ENCODE results near the gene LIFR. TPM values are rescaled to one million over a fixed set of nuclear protein-coding genes. Genes with fewer than 3 reads are reported as not detected.

The LIFR gene
- total RNA-seq, 1 experiment from 2014 or later: 22.0 TPM

DNA sequence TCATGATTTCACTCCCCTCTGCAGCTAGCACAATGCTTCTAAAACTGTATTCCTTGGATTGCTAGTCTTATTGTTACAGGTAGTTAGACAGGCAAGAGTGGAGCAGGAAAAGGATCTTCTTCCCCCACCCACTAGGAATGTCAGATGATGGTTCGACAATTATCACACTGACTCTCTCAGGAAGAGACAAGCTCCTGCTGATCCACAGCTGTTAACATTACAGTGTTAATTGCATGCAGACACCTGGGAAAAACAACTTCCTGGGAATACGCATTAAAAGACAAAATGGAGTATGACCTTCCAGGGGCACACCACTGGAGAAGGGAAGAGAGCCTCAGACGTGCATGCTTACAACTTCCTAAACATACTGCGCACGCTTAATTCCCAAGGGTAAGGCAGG, 46.2 kb upstream of the LIFR start:
- Histone ChIP-seq H3K27ac (peak overlapping the region; percentile 0; the same call in 1 of the 2 replicates), H3K4me2 (no peak overlapping the region), H3K36me3 (ENCODE audit: low read depth) (no peaks in the 10 kb centered on the region), H3K4me1 (replicated peaks; ENCODE audit: insufficient read depth) (peaks cover 59% of the 10 kb centered on the region), H3K4me3 (no peak overlapping the region), H4K20me1 (ENCODE audit: insufficient read depth) (no peaks in the 10 kb centered on the region), H3K9me2 (ENCODE audit: insufficient read depth) (no peaks in the 10 kb centered on the region), H3K9me3 (ENCODE audit: insufficient read depth, low read depth) (peaks cover 5% of the 10 kb centered on the region; the same call in 1 of the 2 replicates), H3K79me2 (ENCODE audit: low read depth) (no peaks in the 10 kb centered on the region), H2AFZ (no peak overlapping the region), H3K27me3 (ENCODE audit: insufficient read depth, low read depth) (no peaks in the 10 kb centered on the region), H3F3A (ENCODE audit: insufficient read depth, low read depth) (peaks cover 34% of the 10 kb centered on the region)
- BruUV-seq (replicated peaks): no TSS peak
- CTCF ChIA-PET: no interaction called here
- POLR2A ChIA-PET (ENCODE audit: unreplicated experiment): no interaction called here
- no peak for TF ChIP-seq EZH2 (IDR thresholded peaks at IDR 0.05; ENCODE audit: low read depth)
- TF ChIP-seq, protein P1, sequence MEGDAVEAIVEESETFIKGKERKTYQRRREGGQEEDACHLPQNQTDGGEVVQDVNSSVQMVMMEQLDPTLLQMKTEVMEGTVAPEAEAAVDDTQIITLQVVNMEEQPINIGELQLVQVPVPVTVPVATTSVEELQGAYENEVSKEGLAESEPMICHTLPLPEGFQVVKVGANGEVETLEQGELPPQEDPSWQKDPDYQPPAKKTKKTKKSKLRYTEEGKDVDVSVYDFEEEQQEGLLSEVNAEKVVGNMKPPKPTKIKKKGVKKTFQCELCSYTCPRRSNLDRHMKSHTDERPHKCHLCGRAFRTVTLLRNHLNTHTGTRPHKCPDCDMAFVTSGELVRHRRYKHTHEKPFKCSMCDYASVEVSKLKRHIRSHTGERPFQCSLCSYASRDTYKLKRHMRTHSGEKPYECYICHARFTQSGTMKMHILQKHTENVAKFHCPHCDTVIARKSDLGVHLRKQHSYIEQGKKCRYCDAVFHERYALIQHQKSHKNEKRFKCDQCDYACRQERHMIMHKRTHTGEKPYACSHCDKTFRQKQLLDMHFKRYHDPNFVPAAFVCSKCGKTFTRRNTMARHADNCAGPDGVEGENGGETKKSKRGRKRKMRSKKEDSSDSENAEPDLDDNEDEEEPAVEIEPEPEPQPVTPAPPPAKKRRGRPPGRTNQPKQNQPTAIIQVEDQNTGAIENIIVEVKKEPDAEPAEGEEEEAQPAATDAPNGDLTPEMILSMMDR (conservative IDR thresholded peaks at IDR 0.05): no peak
- intact Hi-C loops (cut with micrococcal nuclease; ENCODE audit: unreplicated experiment): no loop called here
- DNase-seq: no peak

DNA sequence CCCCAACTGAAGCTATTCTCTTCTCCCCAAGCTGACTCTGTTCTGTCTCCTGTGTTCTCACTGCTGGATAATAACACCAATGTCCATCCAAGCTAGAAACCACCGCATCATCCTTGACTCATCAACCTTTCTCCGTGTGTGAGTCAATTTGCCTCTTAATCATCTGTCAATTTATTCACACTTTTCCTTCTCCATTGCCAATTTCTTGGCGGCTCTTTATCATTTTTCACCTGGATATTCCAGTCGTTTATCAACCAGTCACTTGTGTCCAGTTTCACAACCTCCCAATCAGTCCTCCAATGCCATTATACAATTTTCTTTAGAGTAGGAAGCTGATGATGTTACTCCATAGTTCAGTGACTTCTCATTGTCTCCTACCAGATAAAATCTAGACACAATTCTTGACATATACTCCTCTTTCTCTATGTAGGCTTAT, 45.4 kb upstream of the LIFR start:
- Histone ChIP-seq H3F3A (ENCODE audit: insufficient read depth, low read depth) (peaks cover 27% of the 10 kb centered on the region), H3K79me2 (ENCODE audit: low read depth) (no peaks in the 10 kb centered on the region), H3K4me1 (replicated peaks; ENCODE audit: insufficient read depth) (peaks cover 56% of the 10 kb centered on the region), H3K27me3 (ENCODE audit: insufficient read depth, low read depth) (no peaks in the 10 kb centered on the region), H3K36me3 (ENCODE audit: low read depth) (no peaks in the 10 kb centered on the region), H3K9me3 (ENCODE audit: insufficient read depth, low read depth) (peaks cover 5% of the 10 kb centered on the region; the same call in 1 of the 2 replicates), H3K9me2 (ENCODE audit: insufficient read depth) (no peaks in the 10 kb centered on the region), H3K4me2 (peak overlapping the region; percentile 4; the same call in 1 of the 2 replicates), H2AFZ (no peak overlapping the region), H4K20me1 (ENCODE audit: insufficient read depth) (no peaks in the 10 kb centered on the region), H3K27ac (peak overlapping the region; percentile 4; the same call in 1 of the 2 replicates), H3K4me3 (no peak overlapping the region)
- no peak for TF ChIP-seq EZH2 (IDR thresholded peaks at IDR 0.05; ENCODE audit: low read depth)
- TF ChIP-seq, protein P1 (conservative IDR thresholded peaks at IDR 0.05): no peak
- ChIA-PET CTCF (interaction anchor here (1.0 kb wide), 1 partner anchor 208 kb away, joined by 3 read pairs; no protein-coding TSS in a partner anchor), POLR2A (ENCODE audit: unreplicated experiment) (no interaction called here)
- peak; percentile 22 to 57 for DNase-seq
- intact Hi-C loops (cut with micrococcal nuclease; ENCODE audit: unreplicated experiment): no loop called here
- BruUV-seq (replicated peaks): no TSS peak

DNA sequence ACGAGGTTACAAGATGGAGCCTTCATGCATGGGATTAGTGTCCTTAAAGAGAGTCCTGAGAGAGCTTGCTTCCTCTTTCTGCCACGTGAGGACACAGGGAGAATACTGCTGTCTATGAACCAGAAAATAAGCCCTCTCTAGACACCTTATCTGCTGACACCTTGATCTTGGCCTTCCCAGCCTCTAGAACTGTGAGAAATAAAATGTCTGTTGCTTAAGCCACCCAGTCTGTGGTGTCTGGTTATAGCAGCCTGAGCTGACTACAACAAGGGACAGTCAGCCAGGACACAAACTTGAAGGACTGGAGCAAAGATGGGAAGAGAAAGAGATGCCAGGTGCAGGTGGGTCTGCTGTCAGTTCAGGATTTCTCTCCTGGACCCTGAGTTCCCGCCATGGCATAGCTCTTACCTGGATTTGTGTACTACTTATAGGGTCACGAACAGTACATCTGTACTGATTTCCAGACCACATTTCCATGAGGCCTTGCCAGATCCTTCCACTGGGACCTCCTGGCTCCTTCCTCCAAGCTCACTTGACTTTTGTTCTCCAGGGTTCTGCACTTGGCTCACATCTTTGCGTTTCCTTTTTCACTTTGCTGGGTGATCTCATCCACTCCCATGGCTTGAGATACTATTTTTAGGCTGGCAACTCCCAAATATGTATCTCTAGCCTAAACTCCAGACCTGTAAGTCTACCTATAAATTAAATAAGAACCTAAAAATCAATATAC, 44.9 kb upstream of the LIFR start:
- Histone ChIP-seq H4K20me1 (ENCODE audit: insufficient read depth) (no peaks in the 10 kb centered on the region), H2AFZ (no peak overlapping the region), H3K9me3 (ENCODE audit: insufficient read depth, low read depth) (peaks cover 5% of the 10 kb centered on the region; the same call in 1 of the 2 replicates), H3K4me1 (replicated peaks; ENCODE audit: insufficient read depth) (peaks cover 60% of the 10 kb centered on the region), H3K9me2 (ENCODE audit: insufficient read depth) (no peaks in the 10 kb centered on the region), H3K36me3 (ENCODE audit: low read depth) (no peaks in the 10 kb centered on the region), H3K27ac (peak overlapping the region; percentile 4), H3K4me3 (no peak overlapping the region), H3K27me3 (ENCODE audit: insufficient read depth, low read depth) (no peaks in the 10 kb centered on the region), H3K79me2 (ENCODE audit: low read depth) (no peaks in the 10 kb centered on the region), H3F3A (ENCODE audit: insufficient read depth, low read depth) (peaks cover 27% of the 10 kb centered on the region), H3K4me2 (no peak overlapping the region)
- TF ChIP-seq, protein P1 (conservative IDR thresholded peaks at IDR 0.05): no peak
- no peak for TF ChIP-seq EZH2 (IDR thresholded peaks at IDR 0.05; ENCODE audit: low read depth)
- intact Hi-C loops (cut with micrococcal nuclease; ENCODE audit: unreplicated experiment): no loop called here
- no peak for DNase-seq
- ChIA-PET POLR2A (ENCODE audit: unreplicated experiment) (no interaction called here), CTCF (interaction anchor here (1.0 kb wide), 1 partner anchor 209 kb away, joined by 3 read pairs; no protein-coding TSS in a partner anchor)
- TSS peak; percentile 91 for BruUV-seq (replicated peaks)

Measured in PC-9 (cell line).